ENCODE data around the gene ADAP2.
A peak's percentile ranks its signal among the peaks of the same experiment; 100 is the strongest.
"Not testable (repeated sequence)": the region's sequence is repeated elsewhere in the genome, so short reads cannot be mapped to it uniquely, and the experiment has no call there.

ADAP2 gene

GRCh38 chr17:30969989-30970830 lies 48.5 kb downstream of the ADAP2 start:
- DNase-seq (ENCODE audit: low spot score) (no peak), FAIRE-seq (no peak)

GRCh38 chr17:30970831-30971567 lies 49.3 kb downstream of the ADAP2 start, which contains the start of gene RNF135:
RNF135 (plus strand) TSS chr17:30971039; CDS start chr17:30971074, 35 bp downstream.
- DNase-seq (ENCODE audit: low spot score) (peak; percentile 96), FAIRE-seq (peak; percentile 44)

- no peak for FAIRE-seq
- no peak for DNase-seq (ENCODE audit: low spot score)
Measured at GRCh38 chr17:30975042-30975820, 53.5 kb downstream of the ADAP2 start.

DNA sequence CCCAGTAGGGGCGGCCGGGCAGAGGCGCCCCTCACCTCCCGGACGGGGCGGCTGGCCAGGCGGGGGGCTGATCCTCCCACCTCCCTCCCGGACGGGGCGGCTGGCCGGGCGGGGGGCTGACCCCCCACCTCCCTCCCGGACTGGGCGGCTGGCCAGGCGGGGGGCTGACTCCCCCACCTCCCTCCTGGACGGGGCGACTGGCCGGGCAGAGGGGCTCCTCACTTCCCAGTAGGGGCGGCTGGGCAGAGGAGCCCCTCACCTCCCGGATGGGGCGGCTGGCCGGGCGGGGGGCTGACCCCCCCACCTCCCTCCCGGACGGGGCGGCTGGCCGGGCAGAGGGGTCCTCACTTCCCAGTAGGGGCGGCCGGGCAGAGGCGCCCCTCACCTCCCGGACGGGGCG lies 58.2 kb downstream of the ADAP2 start:
- DNase-seq (ENCODE audit: low spot score); FAIRE-seq: not testable (repeated sequence)

DNA sequence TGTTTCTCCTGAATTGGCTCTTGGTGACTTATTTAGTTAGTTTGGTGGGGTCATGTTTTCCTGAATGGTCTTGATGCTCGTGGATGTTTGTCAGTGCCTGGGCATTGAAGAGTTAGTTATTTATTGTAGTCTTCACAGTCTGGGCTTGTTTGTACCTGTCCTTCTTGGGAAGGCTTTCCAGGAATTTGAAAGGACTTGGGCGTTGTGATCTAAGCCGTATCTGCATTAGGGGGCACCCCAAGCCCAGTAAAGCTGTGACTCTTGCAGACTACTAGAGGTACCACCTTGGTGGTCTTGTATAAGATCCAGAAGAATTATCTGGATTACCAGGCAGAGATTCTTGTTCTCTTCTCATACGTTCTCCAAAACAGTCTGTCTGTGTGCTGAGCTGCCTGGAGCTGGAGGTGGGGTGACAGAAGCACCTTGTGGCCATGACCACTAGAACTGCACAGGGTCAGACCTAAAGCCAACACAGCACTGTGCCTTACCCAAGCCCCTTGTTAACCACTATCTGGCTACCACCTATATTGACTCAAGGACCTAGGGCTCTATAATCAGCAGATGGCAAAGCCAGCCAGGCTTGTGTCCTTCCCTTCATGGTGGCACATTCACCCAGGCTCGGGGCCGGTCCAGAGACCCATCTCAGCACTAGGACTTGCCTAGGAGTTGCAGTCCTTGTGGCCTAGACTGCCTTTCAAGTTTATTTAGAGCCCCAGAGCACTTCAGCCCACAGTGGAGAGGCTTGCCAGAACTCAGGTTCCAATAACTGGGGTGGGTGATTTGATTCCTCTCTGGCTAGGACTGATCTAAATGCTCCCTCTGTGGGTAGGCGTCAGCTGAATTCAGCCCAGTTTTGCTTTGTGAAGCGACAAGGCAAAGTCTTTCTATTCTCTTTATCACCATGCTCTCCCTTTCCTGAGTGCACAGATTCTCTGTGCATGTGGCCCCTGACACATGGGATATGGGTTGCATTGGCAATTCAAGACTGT lies 60.1 kb downstream of the ADAP2 start:
- no peak for FAIRE-seq

DNA sequence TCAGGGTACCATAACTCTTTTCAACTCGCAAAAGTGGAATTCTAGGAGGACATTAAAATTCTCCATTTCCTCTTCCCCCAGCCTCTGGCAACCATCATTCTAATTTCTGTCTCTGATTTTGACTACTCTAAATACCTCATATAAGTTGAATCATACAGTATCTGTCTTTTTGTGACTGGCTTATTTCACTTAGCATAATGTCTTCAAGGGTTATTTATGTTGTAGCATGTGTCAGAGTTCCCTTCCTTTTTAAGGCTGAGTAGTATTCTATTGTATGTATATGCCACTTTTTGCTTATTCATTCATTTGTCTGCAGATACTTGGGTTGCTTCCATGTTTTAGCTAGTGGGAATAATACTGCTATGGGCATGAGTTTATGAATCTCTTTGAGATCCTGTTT lies 61.1 kb downstream of the ADAP2 start:
- DNase-seq (ENCODE audit: low spot score) (no peak), FAIRE-seq (no peak)

More for the DNA sequence above, 60.1 kb downstream of the ADAP2 start:
- DNase-seq (ENCODE audit: low spot score): no peak

DNA sequence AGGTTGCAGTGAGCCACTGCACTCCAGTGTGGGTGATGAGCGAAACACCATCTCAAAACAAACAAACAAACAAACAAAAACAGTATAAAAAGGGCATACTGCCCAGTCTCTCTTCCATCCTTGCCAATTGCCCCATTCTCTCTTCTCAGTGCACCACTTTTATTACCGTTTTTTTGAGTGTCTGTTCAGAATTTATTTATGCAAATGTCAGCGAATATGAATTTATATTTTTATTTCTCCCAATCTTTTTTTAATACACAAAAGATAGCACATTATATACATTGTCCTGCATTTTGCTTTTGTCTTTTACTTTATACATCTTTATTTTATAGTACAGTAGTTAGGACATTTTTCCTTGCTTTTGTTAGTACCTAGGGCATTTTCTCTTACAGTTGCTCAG lies 68.7 kb downstream of the ADAP2 start:
- FAIRE-seq (no peak), DNase-seq (ENCODE audit: low spot score) (no peak)

DNA sequence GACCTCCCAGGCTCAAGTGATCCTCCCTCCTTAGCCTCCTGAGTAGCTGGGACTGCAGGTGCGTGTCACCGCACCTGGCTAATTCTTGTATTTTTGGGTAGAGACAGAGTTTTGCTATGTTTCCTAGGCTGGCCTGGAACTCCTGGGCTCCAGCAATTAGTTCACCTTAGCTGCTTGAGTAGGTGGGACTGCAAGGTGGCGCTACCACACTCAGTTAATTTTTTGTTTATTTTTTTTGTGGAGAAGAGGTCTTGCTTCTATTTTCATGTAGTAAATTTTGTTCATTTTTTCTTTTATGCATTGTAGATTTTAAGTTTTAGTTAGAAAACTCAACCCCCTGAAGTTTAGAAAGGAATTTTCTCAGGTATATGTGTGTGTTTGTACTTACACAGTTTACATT lies 70.8 kb downstream of the ADAP2 start:
- FAIRE-seq: no peak
- no peak for DNase-seq (ENCODE audit: low spot score)

GRCh38 chr17:30995347-30995746 lies 73.6 kb downstream of the ADAP2 start:
- FAIRE-seq (no peak), DNase-seq (ENCODE audit: low spot score) (no peak)

- no peak for FAIRE-seq
Measured at GRCh38 chr17:30996486-30996885, 74.7 kb downstream of the ADAP2 start.

DNA sequence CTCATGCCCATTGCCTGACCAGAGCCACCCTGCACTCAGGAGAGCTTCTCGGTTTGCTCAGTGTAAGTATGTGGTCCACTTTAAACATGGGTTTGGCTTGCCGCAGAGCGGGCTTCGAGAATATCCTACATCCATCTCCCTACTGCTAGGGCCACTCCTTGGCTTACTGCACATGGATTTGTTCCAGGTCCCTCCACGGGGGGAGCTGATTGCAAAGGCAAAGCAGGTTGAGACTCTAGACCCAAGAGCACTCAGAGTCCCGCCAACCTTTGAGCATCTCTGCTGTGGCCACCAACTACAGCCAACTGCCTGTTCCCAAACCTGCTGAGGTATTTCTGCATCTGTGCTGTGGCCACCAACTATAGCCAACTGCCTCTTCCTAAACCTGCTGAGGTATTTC lies 75.5 kb downstream of the ADAP2 start:
- DNase-seq (ENCODE audit: low spot score) (no peak), FAIRE-seq (no peak)

More at GRCh38 chr17:30996486-30996885, 74.7 kb downstream of the ADAP2 start:
- DNase-seq (ENCODE audit: low spot score): no peak

DNA sequence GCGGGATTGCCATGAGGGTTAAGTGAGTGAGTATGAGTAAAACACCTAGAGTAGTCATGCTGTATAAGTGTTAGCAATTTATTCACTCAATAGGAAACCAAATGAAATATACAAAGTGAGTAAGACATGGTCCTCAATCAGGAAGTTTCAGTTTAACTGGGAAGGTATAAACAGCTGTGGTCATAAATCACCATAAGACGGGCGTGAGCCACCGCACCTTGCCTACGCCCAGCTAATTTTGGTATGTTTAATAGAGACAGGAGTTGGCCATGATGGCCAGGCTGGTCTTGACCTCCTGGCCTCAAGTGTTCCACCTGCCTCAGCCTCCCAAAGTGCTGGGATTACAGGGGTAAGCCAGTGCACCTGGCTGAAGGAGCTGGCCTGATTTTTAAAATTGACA lies 76.1 kb downstream of the ADAP2 start:
- DNase-seq (ENCODE audit: low spot score) (no peak), FAIRE-seq (no peak)

GRCh38 chr17:31002047-31002446 lies 80.3 kb downstream of the ADAP2 start:
- FAIRE-seq: no peak
- DNase-seq (ENCODE audit: low spot score): no peak

DNA sequence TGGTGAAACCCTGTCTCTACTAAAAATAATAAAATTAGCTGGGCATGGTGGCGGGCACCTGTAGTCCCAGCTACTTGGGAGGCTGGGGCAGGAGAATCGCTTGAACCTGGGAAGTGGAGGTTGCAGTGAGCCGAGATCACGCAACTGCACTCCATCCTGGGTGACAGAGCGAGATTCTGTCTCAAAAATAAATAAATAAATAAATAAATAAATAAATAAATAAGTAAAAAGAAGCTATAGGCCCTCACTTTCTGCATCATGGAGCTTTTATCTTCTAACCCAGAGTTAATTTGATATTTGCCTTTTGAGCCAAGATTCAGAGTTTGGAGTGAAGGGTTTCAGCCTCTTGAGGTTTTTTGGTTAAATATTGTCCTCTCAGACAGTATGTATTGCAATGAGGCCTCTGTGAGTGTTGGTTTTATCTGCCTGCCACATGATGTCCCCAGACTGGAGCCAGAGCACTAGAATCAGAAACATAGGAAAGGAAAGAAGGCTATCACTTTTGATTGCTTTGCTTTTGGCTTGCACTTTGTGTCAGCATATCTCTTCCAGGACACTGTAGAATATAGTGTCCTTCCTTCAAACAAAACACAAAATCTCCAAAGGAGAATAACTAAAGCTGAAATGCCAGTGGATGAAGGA lies 81.6 kb downstream of the ADAP2 start:
- DNase-seq (ENCODE audit: low spot score) (no peak), FAIRE-seq (no peak)

GRCh38 chr17:31004160-31004559 lies 82.4 kb downstream of the ADAP2 start:
- FAIRE-seq (no peak), DNase-seq (ENCODE audit: low spot score) (no peak)

DNA sequence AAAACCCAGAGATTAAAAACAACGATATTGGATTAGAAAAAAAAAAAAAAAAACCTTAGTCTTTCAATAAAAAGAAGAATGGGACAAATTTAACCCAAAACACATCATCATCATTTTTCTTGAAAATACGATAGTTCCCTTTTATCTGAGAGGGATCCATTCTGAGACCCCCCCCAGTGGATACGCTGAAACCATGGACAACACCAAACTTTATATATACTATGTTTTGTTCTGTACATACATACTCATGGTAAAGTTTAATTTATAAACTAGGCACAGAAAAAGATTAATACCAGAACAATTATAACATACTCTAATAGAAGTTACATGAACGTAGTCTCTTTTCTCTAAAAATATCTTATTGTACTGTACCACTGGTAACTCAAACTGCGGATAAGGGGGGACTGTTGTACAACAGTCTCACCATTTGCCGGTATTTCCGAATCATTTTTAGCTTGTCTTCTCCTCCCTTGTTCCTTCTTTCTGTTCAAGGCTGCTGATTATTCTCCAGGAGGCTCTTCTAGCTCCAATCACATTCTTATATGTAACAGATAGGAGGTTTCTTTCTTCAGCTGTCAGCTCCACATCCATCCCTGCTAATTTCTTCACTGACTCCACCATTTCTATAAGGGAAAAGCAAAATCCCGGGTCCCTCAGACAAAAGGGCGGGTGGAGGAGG lies 86.1 kb downstream of the ADAP2 start:
- DNase-seq (ENCODE audit: low spot score): no peak
- no peak for FAIRE-seq

DNA sequence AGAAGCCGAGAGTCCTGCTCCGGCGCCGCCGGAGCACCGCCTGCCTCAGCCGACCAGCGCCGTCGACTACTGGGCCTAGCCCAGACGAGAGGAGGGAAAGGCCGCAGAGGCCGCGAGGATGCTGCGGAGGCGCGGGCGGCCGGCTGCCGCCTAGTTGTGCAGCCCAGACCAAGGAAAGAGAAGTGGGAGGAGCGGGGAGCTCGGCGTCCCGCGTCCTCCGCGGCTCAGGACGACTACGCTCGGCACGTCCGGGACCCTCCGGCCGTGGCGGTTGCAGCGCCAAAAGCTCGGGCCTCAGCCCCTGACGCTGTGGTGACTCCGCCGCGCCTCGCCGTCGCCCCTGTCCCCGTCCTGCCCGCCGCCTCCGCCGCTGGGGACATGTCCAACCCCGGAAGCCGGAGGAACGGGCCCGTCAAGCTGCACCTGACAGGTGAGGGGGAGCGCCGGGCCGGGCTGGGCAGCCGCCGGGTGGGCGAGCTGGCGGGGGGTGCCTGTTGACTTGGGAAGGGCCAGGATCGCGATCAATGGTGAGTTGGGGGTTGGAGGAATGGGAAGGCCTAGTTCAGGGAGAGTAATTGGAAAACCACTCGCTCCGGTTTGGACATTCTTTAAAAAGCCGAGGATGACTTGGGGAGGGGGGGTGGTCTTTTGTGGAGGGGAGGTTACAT lies 86.8 kb downstream of the ADAP2 start:
- FAIRE-seq (no peak), DNase-seq (ENCODE audit: low spot score) (no peak)
